ENCODE results near the gene FNDC4. TPM values are rescaled to one million over a fixed set of nuclear protein-coding genes. Genes with fewer than 3 reads are reported as not detected.

Gene FNDC4
- total RNA-seq, 2 experiments from 2014 or later = not detected

- intact Hi-C loops (cut with DNase I, micrococcal nuclease) = no loop called here
Measured at GRCh38 chr2:27492557-27492956, 2.4 kb downstream of the FNDC4 start.

GRCh38 chr2:27489498-27490397 is 5.3 kb downstream of the FNDC4 start, which contains the start of gene IFT172:
IFT172 (minus strand) TSS chr2:27489743; CDS start chr2:27489653, 90 bp downstream.
- peaks cover 11% of the 10 kb centered on the region for H3K27me3 Mint-ChIP-seq
- peak within 1 kb of the TSS; percentile 63 for H3K27ac Mint-ChIP-seq
- H3K36me3 Mint-ChIP-seq (ENCODE audit: low read depth) = no peaks in the 10 kb centered on the region
- H3K9me3 Mint-ChIP-seq (ENCODE audit: low read depth) = no peaks in the 10 kb centered on the region
- peak within 1 kb of the TSS; percentile 75 for H3K4me3 Mint-ChIP-seq
- ATAC-seq = peak; percentile 97
- POLR2A ChIA-PET = no interaction called here
- CTCF ChIA-PET = interaction anchor here (1.8 kb wide), 1 partner anchor 193 kb away, joined by 8 read pairs; no protein-coding TSS in a partner anchor
- intact Hi-C loops (cut with DNase I, micrococcal nuclease) = loop anchor here (1.0 to 2.0 kb wide), 16 partner anchors 59 to 705 kb away; partner anchors contain the start of genes EIF2B4 (in 2 of the 2), GTF3C2 (in 2 of the 2), PPM1G (in 2 of the 2) and SNX17 (in 2 of the 2)
- DNase-seq = peak; percentile 100
- H3K4me1 Mint-ChIP-seq = peaks cover 23% of the 10 kb centered on the region

More at GRCh38 chr2:27492557-27492956, 2.4 kb downstream of the FNDC4 start:
- H3K27me3 Mint-ChIP-seq = peaks cover 31% of the 10 kb centered on the region
- H3K36me3 Mint-ChIP-seq (ENCODE audit: low read depth) = no peaks in the 10 kb centered on the region
- DNase-seq = no peak
- H3K27ac Mint-ChIP-seq = no peak overlapping the region
- H3K4me1 Mint-ChIP-seq = peaks cover 30% of the 10 kb centered on the region
- CTCF ChIA-PET = interaction anchor here (0.7 kb wide), 1 partner anchor 189 kb away, joined by 4 read pairs; no protein-coding TSS in a partner anchor
- H3K9me3 Mint-ChIP-seq (ENCODE audit: low read depth) = no peaks in the 10 kb centered on the region
- no peak for ATAC-seq
- no peak overlapping the region for H3K4me3 Mint-ChIP-seq
- POLR2A ChIA-PET = no interaction called here

- Mint-ChIP-seq H3K27ac (peak overlapping the region; percentile 40), H3K27me3 (peaks cover 9% of the 10 kb centered on the region), H3K9me3 (ENCODE audit: low read depth) (no peaks in the 10 kb centered on the region), H3K4me1 (peaks cover 23% of the 10 kb centered on the region), H3K36me3 (ENCODE audit: low read depth) (no peaks in the 10 kb centered on the region), H3K4me3 (peak overlapping the region; percentile 75)
- POLR2A ChIA-PET = no interaction called here
- ATAC-seq (no peak), DNase-seq (no peak)
- intact Hi-C loops (cut with DNase I, micrococcal nuclease) = loop anchor here (1.0 to 2.0 kb wide), 16 partner anchors 59 to 704 kb away; partner anchors contain the start of genes EIF2B4 (in 2 of the 2), GTF3C2 (in 2 of the 2), PPM1G (in 2 of the 2) and SNX17 (in 2 of the 2)
- CTCF ChIA-PET = no interaction called here
Measured at GRCh38 chr2:27489118-27489497, 5.9 kb downstream of the FNDC4 start.

DNA sequence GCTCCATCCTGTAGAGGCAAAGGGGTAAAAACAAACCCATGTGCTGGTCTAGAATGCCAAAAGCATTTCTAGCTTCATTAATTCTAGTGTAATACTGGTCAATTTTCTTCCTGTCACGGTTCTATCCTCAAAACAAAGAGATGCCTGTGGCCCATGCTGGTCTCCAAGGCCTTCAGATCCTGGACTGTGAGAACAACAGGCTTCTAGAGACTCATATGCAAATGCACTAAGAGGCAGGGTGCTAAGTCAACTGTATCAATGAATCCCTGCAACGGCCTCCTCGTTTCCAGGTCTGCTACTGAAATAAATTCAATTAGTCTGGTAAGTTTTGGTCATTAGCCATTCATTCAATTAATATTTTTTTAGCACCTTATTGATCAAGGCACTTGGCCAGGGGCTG is 9.5 kb downstream of the FNDC4 start:
- H3K27ac Mint-ChIP-seq = no peak overlapping the region

DNA sequence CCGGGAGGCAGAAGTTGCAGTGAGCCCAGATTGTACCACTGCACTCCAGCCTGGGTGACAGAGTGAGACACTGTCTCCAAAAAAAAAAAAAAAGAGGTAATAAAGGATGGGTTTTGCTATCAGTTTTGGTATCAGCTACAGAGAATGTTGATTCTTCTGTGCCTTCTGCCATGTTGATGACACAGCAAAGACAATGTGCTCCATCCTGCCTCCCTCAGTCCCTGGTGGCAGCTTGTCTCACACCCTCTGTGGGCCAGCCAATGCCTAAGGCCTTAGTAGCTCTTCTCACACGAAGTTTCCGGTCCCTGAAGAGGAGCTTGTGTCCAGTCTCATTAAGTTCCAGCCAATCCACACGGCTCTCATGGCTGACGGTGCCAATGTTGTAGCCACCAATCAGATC is 23.0 kb downstream of the FNDC4 start:
- Mint-ChIP-seq H3K27me3 (no peaks in the 10 kb centered on the region), H3K36me3 (ENCODE audit: low read depth) (peaks cover 5% of the 10 kb centered on the region), H3K4me3 (no peak overlapping the region), H3K4me1 (no peaks in the 10 kb centered on the region), H3K27ac (no peak overlapping the region), H3K9me3 (ENCODE audit: low read depth) (no peaks in the 10 kb centered on the region)
- intact Hi-C loops (cut with DNase I, micrococcal nuclease) = no loop called here
- DNase-seq (no peak), ATAC-seq (peak; percentile 65)
- POLR2A ChIA-PET = no interaction called here
- CTCF ChIA-PET = interaction anchor here (1.7 kb wide), 1 partner anchor 65 kb away, joined by 4 read pairs; a partner anchor contains a TSS

More for the DNA sequence above, 9.5 kb downstream of the FNDC4 start:
- POLR2A ChIA-PET = no interaction called here
- Mint-ChIP-seq H3K4me1 (peaks cover 18% of the 10 kb centered on the region), H3K27me3 (no peaks in the 10 kb centered on the region), H3K36me3 (ENCODE audit: low read depth) (peaks cover 8% of the 10 kb centered on the region), H3K4me3 (no peak overlapping the region), H3K9me3 (ENCODE audit: low read depth) (no peaks in the 10 kb centered on the region)
- intact Hi-C loops (cut with DNase I, micrococcal nuclease) = no loop called here
- CTCF ChIA-PET = interaction anchor here (0.7 kb wide), 1 partner anchor 205 kb away, joined by 3 read pairs; no protein-coding TSS in a partner anchor
- no peak for DNase-seq
- ATAC-seq = no peak

- CTCF ChIA-PET = no interaction called here
- peaks cover 3% of the 10 kb centered on the region for H3K36me3 Mint-ChIP-seq (ENCODE audit: low read depth)
- POLR2A ChIA-PET = no interaction called here
- H3K4me3 Mint-ChIP-seq = no peak overlapping the region
- H3K27ac Mint-ChIP-seq = no peak overlapping the region
- no peak for ATAC-seq
- no peak for DNase-seq
- no peaks in the 10 kb centered on the region for H3K27me3 Mint-ChIP-seq
- no peaks in the 10 kb centered on the region for H3K9me3 Mint-ChIP-seq (ENCODE audit: low read depth)
- intact Hi-C loops (cut with DNase I, micrococcal nuclease) = no loop called here
- no peaks in the 10 kb centered on the region for H3K4me1 Mint-ChIP-seq
Measured at GRCh38 chr2:27464443-27464842, 30.6 kb downstream of the FNDC4 start.

DNA sequence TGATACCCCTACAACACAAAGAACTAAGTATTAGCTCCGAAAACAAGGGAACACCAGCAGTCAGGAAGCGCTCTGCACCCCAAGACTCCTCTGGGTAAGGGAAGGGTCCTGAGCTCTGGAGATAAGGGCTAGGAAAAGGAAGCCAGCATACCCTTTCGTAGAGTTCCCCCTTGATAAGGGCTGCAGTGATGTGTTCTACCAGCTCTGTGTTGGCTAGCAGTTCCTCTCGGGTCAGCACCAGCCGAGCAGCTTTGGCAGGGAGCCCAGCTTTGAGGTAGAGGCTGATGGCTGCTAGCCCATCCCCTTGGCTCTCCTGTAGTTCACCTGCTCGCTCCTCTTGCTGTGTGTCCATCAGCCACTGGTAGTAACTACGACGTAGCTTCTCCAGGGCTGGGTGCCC is 33.9 kb downstream of the FNDC4 start:
- DNase-seq (no peak), ATAC-seq (no peak)
- no peaks in the 10 kb centered on the region for H3K27me3 Mint-ChIP-seq
- no peaks in the 10 kb centered on the region for H3K9me3 Mint-ChIP-seq (ENCODE audit: low read depth)
- no peak overlapping the region for H3K27ac Mint-ChIP-seq
- H3K4me3 Mint-ChIP-seq = no peak overlapping the region
- ChIA-PET POLR2A (no interaction called here), CTCF (no interaction called here)
- H3K36me3 Mint-ChIP-seq (ENCODE audit: low read depth) = peaks cover 4% of the 10 kb centered on the region
- no peaks in the 10 kb centered on the region for H3K4me1 Mint-ChIP-seq
- intact Hi-C loops (cut with DNase I, micrococcal nuclease) = no loop called here

GRCh38 chr2:27453968-27454367 is 41.0 kb downstream of the FNDC4 start:
- ChIA-PET POLR2A (no interaction called here), CTCF (interaction anchor here (0.6 kb wide), 1 partner anchor 236 kb away, joined by 3 read pairs; no protein-coding TSS in a partner anchor)
- Mint-ChIP-seq H3K27ac (no peak overlapping the region), H3K27me3 (no peaks in the 10 kb centered on the region), H3K4me3 (no peak overlapping the region), H3K4me1 (peaks cover 4% of the 10 kb centered on the region), H3K36me3 (ENCODE audit: low read depth) (peaks cover 9% of the 10 kb centered on the region), H3K9me3 (ENCODE audit: low read depth) (no peaks in the 10 kb centered on the region)
- DNase-seq = no peak
- intact Hi-C loops (cut with DNase I, micrococcal nuclease) = no loop called here
- ATAC-seq = no peak

GRCh38 chr2:27451095-27451494 is 43.9 kb downstream of the FNDC4 start:
- intact Hi-C loops (cut with DNase I, micrococcal nuclease) = no loop called here
- H3K9me3 Mint-ChIP-seq (ENCODE audit: low read depth) = no peaks in the 10 kb centered on the region
- DNase-seq = no peak
- H3K27me3 Mint-ChIP-seq = no peaks in the 10 kb centered on the region
- H3K36me3 Mint-ChIP-seq (ENCODE audit: low read depth) = peaks cover 7% of the 10 kb centered on the region
- ChIA-PET POLR2A (interaction anchor here (0.6 kb wide), 1 partner anchor 663 kb away, joined by 5 read pairs; no protein-coding TSS in a partner anchor), CTCF (no interaction called here)
- H3K27ac Mint-ChIP-seq = peak overlapping the region; percentile 6
- H3K4me3 Mint-ChIP-seq = no peak overlapping the region
- peaks cover 4% of the 10 kb centered on the region for H3K4me1 Mint-ChIP-seq
- peak; percentile 91 for ATAC-seq

- Mint-ChIP-seq H3K4me1 (peaks cover 7% of the 10 kb centered on the region), H3K9me3 (ENCODE audit: low read depth) (no peaks in the 10 kb centered on the region), H3K27me3 (no peaks in the 10 kb centered on the region), H3K36me3 (ENCODE audit: low read depth) (no peaks in the 10 kb centered on the region), H3K4me3 (no peak overlapping the region), H3K27ac (no peak overlapping the region)
- intact Hi-C loops (cut with DNase I, micrococcal nuclease) = no loop called here
- ATAC-seq (no peak), DNase-seq (no peak)
- CTCF ChIA-PET = interaction anchor here (1.2 kb wide), 1 partner anchor 18 kb away, joined by 4 read pairs; no protein-coding TSS in a partner anchor
- POLR2A ChIA-PET = interaction anchor here (0.5 kb wide), 2 partner anchors 33 to 337 kb away, joined by 3 to 5 read pairs; no protein-coding TSS in a partner anchor
Measured at GRCh38 chr2:27448381-27448780, 46.6 kb downstream of the FNDC4 start.

- CTCF ChIA-PET = interaction anchor here (0.6 to 2.8 kb wide), 3 partner anchors 143 to 237 kb away, joined by 4 to 15 read pairs (median 5); no protein-coding TSS in a partner anchor
- DNase-seq (peak; percentile 43), ATAC-seq (peak; percentile 30)
- H3K4me3 Mint-ChIP-seq = no peak overlapping the region
- intact Hi-C loops (cut with DNase I, micrococcal nuclease) = no loop called here
- H3K9me3 Mint-ChIP-seq (ENCODE audit: low read depth) = no peaks in the 10 kb centered on the region
- no peaks in the 10 kb centered on the region for H3K27me3 Mint-ChIP-seq
- peaks cover 9% of the 10 kb centered on the region for H3K36me3 Mint-ChIP-seq (ENCODE audit: low read depth)
- POLR2A ChIA-PET = interaction anchor here (0.6 to 1.1 kb wide), 2 partner anchors 15 to 233 kb away, joined by 3 read pairs; no protein-coding TSS in a partner anchor
- H3K4me1 Mint-ChIP-seq = peaks cover 8% of the 10 kb centered on the region
- no peak overlapping the region for H3K27ac Mint-ChIP-seq
Measured at GRCh38 chr2:27446057-27446456, 48.9 kb downstream of the FNDC4 start.
